Amniotic epithelial cell (primary cell): ENCODE measurements around the gene SIGLEC15.
"Not testable (repeated sequence)": the region's sequence is repeated elsewhere in the genome, so short reads cannot be mapped to it uniquely, and the experiment has no call there.

Experiments used
- DNase-seq: peaks from one replicate; pipeline ENCODE4 v3.0.0-alpha.2; 2010; ENCODE audit warnings: low read depth

SIGLEC15 gene, protein sequence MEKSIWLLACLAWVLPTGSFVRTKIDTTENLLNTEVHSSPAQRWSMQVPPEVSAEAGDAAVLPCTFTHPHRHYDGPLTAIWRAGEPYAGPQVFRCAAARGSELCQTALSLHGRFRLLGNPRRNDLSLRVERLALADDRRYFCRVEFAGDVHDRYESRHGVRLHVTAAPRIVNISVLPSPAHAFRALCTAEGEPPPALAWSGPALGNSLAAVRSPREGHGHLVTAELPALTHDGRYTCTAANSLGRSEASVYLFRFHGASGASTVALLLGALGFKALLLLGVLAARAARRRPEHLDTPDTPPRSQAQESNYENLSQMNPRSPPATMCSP

DNA sequence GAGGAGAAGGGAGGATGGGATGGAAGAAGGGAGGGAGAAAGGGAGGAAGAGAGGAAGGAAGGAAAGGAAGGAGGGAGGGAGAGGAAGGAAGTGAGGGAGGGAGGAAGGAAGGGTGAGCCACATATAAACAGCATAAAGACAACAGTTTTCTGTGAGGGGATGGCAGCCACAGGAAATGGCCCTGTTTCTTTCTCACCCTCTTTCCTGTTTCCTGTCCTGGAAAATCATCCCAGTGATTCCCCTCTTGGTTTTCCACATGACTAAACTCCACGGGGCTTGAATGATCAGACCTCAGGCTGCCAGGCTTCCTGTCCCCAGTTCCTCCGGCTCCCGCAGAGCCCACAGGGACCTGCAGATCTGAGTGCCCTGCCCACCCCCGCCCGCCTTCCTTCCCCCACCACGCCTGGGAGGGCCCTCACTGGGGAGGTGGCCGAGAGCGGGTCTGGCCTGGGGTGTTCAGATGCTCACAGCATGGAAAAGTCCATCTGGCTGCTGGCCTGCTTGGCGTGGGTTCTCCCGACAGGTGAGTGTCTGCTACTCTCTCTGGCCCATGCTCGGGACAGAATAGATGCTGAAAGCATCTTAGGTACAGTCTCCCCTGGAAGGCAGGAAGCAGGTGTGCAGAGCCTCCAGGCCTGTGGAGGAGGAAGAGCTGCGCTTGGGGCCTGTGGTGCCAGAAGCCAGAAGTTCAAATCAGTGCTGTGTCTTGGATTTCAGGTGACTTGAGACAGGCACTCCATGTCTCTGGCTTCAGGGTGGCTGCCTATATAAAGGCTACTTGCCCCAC lies at the start of gene SIGLEC15:
Gene SIGLEC15 (plus strand): TSS at position 418 of the 787 bp plus-strand sequence. CDS start 54 bp downstream, at position 472.
- DNase-seq, result no peak

DNA sequence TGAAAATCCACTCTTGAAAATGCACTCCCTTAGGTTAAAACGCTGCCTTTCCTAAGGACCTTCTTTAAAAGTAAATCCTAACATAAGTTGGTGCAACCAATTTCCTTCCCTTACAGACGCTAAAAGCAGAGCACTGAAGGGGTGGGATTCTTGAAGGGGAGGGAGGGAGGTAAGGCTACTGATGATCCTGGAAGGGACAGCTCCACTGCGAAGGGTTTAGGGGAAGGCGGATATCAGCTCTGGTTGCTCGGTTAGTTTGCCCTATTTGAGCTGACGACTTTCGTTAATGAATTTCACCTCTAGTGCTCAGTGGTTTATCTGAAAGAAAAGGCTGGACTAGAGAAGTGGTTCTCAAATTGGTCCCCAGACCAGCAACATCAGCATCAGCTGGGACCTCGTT lies 49.7 kb upstream of the SIGLEC15 start:
- DNase-seq, result no peak

DNA sequence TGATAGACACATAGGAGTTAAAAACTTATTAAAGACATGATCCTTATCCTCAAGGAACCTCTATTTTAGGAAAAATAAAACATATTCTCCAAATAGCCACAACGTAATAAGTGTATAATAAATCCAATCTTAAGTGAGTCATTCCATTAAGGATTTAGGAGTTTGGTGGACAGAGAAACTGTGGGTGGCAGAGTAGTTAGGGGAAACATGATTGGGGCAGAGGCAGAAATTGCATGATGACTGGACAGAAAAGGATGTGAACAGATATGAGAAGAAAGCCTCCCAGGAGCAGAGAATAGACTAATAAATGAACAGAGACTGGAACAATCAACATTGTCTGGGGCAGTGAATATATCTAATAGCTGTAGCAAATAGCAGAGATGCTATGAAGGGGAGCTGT lies 48.1 kb upstream of the SIGLEC15 start:
- peak; percentile 96 for DNase-seq

DNA sequence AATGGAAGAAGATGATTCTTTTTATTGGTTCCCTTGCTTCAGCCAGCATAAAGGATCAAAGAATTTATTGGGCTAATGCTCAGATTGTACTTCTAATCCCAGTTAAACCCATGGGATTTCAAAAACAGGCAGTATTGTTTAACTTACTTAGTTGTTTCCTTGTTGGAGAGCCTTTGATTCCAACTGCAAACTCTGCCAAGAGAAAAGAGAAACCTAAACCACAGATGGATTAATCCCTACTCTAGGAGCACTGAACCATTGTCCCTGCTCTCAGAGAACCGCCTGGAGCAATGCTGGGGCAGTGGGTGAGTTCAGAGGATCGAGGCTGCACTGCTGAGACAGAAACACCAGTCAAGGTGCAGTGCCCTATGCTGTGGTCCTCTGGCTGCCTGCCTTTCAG lies 44.9 kb upstream of the SIGLEC15 start:
- DNase-seq, result peak; percentile 32

DNA sequence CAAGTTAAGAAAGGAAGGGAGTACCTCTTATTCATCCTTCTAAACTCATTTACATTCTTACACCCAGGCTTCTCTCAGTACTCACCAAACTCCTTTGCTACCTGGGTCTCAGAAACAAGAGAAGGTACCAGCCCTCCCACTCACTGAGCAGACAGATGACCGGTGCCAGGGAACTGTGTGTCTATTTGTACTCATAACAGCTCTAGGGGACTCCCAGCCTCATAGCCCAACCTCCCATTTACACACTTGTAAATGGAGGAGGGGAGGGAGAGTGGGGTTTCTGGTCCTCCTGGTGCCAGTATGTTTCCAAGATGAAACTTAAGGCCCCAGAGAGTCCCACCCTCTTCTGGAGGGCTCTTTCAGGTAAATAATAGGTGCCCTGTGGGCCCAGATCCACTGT lies 42.8 kb upstream of the SIGLEC15 start:
- no peak for DNase-seq

DNA sequence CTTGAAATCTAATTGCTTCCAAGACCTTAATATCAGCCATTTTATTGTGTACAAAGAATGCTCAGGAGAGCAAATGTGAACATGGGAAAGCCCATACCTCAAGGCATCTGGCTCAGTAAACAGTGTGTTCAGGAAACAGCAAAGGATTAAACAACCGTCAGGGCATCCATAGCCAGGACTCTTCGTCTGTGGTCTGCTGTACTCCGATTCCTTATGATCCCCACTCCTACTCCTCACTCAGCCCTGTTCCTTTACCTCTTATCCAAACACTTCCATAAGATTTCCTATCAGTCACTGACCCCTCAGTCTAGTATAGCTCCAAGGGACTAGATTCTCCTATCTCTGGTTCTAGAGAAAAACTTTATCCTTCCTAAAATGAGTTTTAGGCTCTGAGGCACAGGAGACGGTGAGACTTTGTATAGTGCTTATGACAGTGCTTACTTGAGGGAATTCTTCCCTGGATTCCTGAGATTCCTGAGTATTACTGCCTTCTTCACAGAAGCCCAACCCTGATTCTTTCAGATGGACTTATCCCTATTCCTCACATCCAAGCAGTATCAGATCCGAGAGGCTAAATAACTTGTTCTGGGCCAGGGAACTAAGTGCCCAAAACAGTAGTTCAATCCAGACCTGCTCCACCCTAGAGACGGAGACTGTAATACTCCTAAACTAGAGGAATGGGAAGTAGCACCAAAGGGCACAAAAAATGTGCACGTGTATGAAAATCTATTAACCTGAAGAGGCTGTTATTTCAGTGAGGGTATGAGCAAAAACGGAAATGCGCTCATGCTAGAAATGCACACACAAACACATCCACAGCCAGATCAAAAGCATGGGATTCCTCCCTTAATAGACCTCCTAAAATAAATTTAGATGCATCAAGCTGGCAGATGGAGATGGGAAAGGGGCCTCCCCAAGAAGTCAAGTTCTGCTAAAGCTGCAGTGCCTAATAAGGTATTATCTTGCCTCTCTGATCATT lies 42.1 kb upstream of the SIGLEC15 start:
- peak; percentile 66 for DNase-seq

DNA sequence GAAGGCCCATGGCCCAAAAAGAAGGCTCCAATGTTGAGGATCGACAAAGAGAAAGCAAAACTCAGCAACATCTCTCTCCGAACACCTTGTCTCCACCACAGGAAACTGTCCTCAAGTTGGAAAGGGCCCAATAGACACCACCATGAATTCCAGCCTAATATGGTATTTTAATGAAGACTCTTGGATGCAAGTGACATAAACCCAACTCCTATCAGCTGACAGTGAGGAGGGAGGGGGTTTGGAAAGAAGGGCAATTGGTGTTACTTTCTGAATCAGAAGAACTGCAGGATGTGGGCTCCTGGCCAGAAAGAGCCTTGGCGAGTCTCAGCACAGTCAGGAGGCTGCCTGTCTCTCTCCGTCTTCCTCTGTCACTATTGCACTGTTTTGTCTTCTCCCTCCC lies 40.3 kb upstream of the SIGLEC15 start:
- DNase-seq, result no peak

DNA sequence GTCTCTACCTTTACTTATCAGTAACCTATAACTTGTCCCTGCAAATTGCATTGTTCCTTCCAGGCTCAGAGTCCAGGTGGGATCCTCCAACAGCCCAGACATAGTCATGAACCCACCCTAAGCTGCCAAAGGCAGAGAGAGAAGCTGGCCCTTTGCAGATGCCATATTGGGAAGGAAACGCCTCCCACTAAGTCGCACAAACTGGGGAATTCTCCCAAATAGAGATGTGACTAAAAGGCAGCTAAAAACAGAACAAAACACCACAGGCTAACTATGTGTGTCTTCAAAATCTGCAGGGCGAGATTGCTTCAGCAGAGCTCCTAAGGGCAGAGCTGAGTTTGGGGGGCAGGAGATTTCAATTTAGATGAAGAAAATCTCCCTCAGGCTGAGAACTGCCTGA lies 38.5 kb upstream of the SIGLEC15 start:
- DNase-seq, result no peak

DNA sequence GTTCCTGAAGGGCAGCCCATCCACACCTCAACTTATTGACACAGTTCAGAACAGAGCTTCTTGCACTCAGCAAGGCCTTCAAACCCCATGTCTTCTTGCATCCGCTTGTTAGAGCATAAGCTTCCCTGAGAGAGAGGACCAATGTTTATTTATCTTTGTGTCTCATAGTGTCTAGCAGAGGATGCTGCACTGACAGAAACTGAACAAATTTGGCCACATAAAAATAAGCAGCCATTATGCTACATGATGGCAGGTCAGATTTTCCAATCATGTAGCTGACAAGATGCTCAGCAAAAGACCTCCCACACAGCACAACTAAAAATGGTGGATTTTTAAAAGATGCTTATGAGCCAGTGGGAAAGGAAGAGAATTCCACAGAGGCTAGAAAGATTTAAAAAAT lies 38.1 kb upstream of the SIGLEC15 start:
- DNase-seq, result no peak

DNA sequence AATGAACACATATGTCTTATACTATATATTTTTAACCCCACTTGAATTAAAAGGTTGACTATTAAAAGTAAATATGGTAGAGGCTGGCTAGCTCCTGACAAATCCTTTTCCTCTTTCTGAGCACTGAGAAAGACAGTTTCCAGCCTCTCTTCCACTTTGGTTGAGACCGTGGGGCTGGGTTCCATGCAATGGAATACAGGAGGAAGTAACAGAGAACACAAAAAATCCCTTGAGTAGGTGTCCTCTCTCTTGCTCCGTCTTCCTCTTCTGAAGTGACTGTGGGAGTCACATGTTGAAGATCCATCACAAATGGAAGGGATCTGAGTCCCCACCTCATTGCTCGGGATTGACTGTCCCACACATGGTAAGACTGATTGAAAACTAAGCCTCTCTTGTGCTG lies 36.6 kb upstream of the SIGLEC15 start:
- no peak for DNase-seq

DNA sequence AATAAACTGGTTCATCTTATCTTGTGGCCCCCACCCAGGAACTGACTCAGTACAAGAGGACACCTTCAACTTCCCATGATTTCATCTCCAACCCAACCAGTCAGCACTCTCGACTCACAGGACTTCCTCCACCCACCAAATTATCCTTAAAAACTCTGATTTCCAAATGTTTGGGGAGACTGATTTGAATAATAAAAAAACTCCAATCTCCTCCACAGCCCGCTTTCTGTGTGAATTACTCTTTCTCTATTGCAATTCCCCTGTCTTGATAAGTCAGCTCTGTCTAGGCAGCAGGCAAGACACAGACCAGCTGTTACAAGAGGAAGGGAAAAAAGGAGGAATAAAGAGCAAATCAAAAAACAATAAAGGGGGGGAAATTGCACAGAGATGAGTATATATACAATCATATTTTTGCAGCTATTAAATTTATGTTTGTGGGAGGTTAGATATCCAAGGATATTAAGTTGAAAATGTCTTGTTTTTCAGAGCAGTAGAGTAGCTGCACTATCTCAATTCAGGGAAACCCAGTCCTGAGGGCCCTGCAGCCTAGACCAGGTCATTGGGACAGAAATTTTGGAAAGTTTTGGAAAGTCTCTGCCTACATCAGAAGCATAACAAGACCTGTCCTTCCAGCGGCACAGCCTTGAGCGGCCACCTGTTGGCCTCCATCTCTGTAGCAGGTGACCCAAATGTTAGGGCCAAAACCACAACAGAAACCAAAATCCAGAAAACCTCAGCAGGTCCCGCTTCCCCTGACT lies 32.8 kb upstream of the SIGLEC15 start:
- DNase-seq, result no peak

DNA sequence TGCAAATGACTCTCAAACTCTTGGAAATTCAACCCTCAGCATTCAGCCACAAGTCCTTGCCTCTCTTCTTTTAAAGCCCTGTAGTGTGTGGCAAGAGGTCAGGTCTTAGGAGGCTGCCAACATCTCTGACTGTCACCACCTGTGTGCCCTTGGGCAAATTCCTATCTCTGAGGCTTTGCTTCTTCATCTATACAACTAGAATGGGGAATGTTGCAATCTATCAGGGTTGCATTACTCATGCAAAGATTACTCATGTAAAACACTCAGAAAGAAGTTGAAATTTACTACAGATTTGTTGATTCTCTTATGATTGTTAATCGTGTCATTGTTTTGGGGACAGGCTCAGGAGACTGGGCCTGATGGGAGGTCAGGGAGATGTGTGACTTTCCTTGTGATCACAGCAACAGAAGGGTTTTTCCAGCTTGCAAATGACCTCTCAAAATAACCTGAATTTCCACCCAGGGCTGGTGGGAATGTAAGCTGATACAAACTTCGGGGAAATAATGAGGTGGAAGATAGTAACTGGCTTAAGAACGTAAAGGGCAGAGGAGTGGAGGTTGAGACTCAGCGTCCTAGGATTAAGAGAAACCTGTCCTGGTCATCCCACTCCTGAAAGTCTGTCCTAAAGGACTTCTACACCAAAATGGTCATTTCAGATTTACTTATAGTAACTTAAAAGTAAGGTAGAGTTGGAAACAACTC lies 32.1 kb upstream of the SIGLEC15 start:
- DNase-seq, result peak; percentile 88

DNA sequence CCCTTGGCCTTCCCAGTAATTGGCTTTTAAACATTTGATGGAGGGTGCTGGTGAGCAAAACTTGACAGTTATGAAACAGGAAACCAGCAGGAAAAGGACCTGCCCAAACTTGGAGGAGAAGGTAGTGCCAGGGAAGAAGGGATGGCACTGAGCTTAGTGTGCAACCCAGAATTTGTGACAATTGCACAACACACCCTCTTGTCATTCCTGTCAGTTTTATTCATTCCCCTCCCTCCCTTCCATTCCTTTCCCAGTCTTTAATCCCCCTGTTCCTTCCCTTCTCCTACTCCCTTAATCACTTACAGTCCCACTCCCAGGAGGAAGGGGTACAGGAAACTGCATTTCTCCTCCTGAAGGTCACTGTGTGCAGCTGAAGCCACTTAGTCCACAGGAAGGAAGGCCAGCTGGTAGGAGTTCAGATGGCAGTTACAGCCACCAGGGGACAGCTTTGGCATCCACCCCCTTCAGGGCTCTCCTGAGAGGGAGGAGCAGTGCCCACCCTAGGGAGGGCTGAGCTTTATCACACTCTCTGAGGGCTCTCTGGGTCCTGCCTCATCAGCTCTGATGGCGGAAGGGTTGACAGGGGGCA lies 24.0 kb upstream of the SIGLEC15 start:
- no peak for DNase-seq

DNA sequence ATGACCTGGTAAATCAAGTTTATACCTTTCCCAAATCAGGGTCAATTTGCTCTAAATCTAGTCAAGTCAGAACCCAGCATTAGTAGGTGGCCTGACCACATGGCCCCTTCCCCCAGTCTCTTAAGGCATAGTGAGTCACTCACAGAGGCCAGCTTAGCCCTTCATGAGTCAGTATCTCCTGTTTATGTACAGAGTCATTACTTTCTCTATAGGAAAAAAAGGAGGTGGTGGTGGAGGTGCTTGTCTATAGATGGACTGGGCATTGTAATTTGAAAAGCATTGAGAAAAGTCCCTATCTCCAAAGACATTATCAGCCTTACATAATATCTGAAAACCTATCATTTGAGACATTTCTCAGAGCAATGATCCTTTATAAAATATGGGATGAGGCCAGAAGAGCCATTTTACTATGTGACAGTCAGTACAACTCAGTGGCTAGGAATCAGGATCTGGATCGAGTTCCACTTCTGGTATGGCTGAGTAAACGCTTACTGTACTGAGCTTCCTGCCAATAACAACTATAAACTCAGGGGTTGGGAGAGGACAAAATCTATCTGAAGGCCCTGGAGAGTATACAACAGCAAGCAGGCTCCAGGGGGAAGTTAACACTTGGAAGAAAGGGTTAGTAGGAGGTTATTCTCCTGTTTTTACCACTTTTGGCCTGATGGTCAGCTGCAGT lies 22.5 kb upstream of the SIGLEC15 start:
- peak; percentile 95 for DNase-seq

DNA sequence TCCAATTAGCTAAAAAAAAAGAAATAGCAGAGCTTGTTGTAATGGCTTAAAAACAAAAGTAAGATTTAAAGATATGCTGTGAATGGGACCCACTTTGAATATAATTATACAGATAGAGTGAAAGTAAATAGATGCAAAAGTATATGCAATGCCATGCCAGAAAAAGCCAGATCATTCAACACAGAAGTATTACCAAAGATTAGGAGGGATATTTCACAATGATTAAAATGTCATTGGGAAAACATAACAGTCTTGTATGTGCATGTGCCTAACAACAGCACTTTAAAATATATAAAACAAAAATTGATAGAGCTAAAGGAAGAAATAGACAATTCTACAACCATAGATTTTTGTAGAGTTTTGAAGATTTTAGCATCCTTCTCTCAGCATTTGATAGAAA lies 19.9 kb upstream of the SIGLEC15 start:
- peak; percentile 20 for DNase-seq

DNA sequence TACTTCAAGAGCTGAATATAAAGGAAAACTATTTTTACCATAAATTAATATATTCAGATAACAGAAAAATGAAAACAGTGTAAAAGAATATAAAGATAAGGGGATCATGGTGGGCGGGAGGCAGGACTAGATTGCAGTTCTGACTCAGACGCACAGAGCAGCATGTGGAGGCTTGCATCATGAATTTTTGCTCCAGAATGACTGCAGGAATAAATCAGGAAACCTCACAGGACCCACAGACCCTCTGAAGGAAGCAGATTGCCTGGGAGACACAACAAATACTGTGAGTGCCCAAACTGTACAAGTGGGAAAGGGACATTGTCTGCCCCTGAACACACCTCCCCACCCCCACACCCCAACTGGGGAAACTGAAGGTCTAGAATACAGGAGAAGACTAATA lies 19.2 kb upstream of the SIGLEC15 start:
- DNase-seq, result peak; percentile 90

DNA sequence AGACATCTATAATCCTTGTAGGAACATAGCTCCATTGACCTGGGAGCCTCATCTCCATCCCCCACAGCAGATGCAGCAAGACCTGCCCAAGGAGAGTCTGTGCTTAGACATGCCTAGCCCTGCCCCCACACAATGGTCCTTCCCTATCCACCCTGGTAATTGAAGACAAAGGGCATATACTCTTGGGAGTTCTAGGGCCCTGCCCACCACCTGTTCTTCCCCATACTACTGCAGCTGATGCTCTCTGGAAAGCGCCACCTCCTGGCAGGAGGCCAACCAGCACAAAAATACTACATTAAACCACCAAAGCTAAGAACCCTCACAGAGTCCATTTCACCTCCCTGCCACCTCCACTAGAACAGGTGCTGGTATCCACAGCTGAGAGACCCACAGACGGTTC lies 18.3 kb upstream of the SIGLEC15 start:
- not testable (repeated sequence) for DNase-seq

DNA sequence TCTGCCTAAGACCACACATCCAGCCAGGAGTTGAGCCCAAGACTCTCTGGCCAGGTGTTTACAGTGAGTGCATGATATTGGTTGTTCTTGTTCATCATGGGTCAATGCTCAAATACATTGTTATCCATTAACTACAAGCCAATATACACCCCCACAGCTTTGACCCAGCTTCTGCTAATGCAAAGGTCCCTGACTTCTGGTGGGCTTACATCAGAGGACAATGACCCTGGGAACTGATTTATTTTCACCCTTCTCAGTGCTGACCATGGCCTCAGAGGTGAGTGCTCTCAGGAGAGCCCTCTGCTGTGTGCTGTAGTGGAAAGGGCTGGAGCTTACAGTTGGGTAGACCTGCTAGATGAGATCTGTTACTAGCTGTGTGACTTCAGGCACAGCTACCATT lies 10.7 kb upstream of the SIGLEC15 start:
- DNase-seq, result not testable (repeated sequence)

DNA sequence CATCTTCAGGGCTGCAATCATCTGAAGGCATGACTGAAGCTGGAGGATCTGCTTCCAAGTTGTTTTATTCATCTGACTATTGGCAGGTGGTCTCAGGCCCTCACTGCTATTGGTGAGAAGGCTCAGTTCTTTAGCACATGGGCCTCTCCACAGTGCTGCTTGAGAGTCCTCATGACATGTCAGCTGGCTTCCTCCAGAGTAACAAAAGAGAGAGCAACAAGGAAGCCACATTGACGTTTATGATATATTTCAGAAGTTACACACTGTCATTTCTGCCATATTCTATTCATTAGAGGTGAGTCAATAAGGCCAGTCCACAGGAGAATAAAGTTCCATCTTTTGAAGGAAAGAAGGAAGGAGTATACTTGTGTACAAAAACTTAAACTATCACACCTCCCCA lies 7.9 kb upstream of the SIGLEC15 start:
- no peak for DNase-seq

DNA sequence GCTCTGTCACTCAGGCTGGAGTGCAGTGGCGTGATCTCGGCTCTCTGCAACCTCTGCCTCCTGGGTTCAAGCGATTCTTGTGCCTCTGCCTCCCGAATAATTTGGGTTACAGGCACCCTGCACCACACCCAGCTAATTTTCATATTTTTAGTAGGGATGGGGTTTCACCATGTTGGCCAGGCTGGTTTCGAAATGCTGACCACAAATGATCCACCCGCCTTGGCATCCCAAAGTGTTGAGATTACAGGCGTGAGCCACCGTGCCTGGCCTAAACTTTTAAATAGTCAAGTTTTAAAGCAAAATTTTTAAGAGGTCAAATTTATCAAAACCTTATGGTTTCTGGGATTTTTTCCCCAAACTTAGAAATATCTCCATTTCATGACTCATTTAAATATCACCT lies 6.7 kb upstream of the SIGLEC15 start:
- not testable (repeated sequence) for DNase-seq
